ENCODE data around the gene CAPZB. TPM values are rescaled to one million over a fixed set of nuclear protein-coding genes. Genes with fewer than 3 reads are reported as not detected.

The CAPZB gene
- total and polyA plus RNA-seq, 2 of the 4 experiments (the other 2 are of a cell fraction), result 216 to 304 TPM

DNA sequence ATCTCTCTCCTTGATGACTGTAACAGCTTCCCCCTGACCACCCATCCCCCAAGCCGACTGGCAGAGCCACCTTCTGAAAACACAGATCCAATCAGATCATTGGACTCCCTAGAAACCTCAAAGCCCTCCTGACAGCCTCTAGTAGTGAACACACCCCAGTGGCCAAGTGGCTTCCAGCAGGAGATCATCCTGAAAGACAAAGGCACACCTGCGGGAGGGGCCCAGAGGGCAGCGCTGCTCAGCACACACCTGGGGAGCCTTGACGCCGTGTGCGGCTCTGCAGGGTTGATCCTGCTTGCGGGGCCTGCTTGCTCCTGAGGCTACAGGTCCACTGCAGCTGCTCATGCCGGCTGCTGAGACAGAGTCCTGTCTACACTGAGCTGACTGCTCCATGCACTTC is 131.7 kb downstream of the CAPZB start:
- Histone ChIP-seq H2BK120ac (ENCODE audit: low read depth, low read length) (no peak overlapping the region), H2BK20ac (ENCODE audit: low read depth, low read length) (no peak overlapping the region), H3K79me1 (ENCODE audit: low read depth in 1 of 2, low read length in 2 of 2) (peaks cover 29 to 67% of the 10 kb centered on the region in 2 experiments), H3K4me3 (ENCODE audit: insufficient read depth, low read depth, low read length) (no peak overlapping the region), H3K23ac (ENCODE audit: low read depth, low read length) (no peak overlapping the region), H4K8ac (ENCODE audit: low read depth in 2 of 2, low read length in 2 of 2) (no peak overlapping the region), H4K20me1 (ENCODE audit: insufficient read depth, low read length) (peaks cover 43% of the 10 kb centered on the region), H3K4ac (ENCODE audit: low read depth, low read length) (no peak overlapping the region), H3K18ac (ENCODE audit: low read depth, low read length) (no peak overlapping the region), H3K4me1 (ENCODE audit: control insufficient read depth, insufficient read depth, low read length) (peaks cover 2% of the 10 kb centered on the region; the same call in 1 of the 2 replicates), H3K36me3 (ENCODE audit: control insufficient read depth, insufficient read depth, low read length) (peaks cover 76% of the 10 kb centered on the region), H3K4me2 (ENCODE audit: low read depth, low read length) (no peak overlapping the region), H4K5ac (ENCODE audit: low read depth, low read length) (no peak overlapping the region), H2BK15ac (ENCODE audit: low read depth, low read length) (no peak overlapping the region), H3K56ac (ENCODE audit: extremely low read depth, insufficient read depth, low read length) (no peak overlapping the region), H3K14ac (replicated peaks; ENCODE audit: low read depth, low read length) (no peak overlapping the region), H3K27ac (ENCODE audit: insufficient read depth, low read length) (no peak overlapping the region), H3K27me3 (ENCODE audit: control insufficient read depth, insufficient read depth, low read length) (no peaks in the 10 kb centered on the region), H4K91ac (ENCODE audit: insufficient read depth, low read depth, low read length) (no peak overlapping the region), H3K9me3 (ENCODE audit: control insufficient read depth, insufficient read depth, low read length) (no peaks in the 10 kb centered on the region), H2BK5ac (ENCODE audit: low read depth, low read length, poor library complexity, severe bottlenecking) (no peak overlapping the region), H2AK5ac (ENCODE audit: low read depth, low read length) (no peak overlapping the region), H2AK9ac (replicated peaks; ENCODE audit: low read depth, low read length, poor library complexity) (no peak overlapping the region), H3K9ac (ENCODE audit: low read depth, low read length) (no peak overlapping the region), H2AFZ (replicated peaks; ENCODE audit: low read length, poor library complexity) (no peak overlapping the region), H3K9me1 (ENCODE audit: insufficient read depth, low read length) (no peaks in the 10 kb centered on the region)
- TF ChIP-seq CHD1 (IDR thresholded peaks at IDR 0.05; ENCODE audit: low read depth, low read length) (no peak), MAZ (IDR thresholded peaks at IDR 0.05; ENCODE audit: borderline replicate concordance, low read depth, low read length) (no peak), BHLHE40 (IDR thresholded peaks at IDR 0.05; ENCODE audit: low read depth, low read length) (no peak), POLR2A (IDR thresholded peaks at IDR 0.05; ENCODE audit: low read depth, low read length) (no peak), SMC3 (IDR thresholded peaks at IDR 0.05; ENCODE audit: low read depth, low read length) (no peak), CEBPB (IDR thresholded peaks at IDR 0.05; ENCODE audit: low read depth, low read length) (no peak), MAFK (IDR thresholded peaks at IDR 0.05; ENCODE audit: low read depth, low read length) (no peak), NFE2L2 (IDR thresholded peaks at IDR 0.05; ENCODE audit: low read depth, low read length) (no peak), FOS (IDR thresholded peaks at IDR 0.05; ENCODE audit: low read depth, low read length) (no peak), RFX5 (IDR thresholded peaks at IDR 0.05; ENCODE audit: low read depth, low read length) (no peak), MXI1 (IDR thresholded peaks at IDR 0.05; ENCODE audit: borderline replicate concordance, low read depth, low read length) (no peak), USF2 (IDR thresholded peaks at IDR 0.05; ENCODE audit: low read depth, low read length) (no peak), RAD21 (IDR thresholded peaks at IDR 0.05; ENCODE audit: low read length) (no peak), RCOR1 (IDR thresholded peaks at IDR 0.05; ENCODE audit: insufficient replicate concordance, low read length) (no peak)
- TF ChIP-seq, protein P1, sequence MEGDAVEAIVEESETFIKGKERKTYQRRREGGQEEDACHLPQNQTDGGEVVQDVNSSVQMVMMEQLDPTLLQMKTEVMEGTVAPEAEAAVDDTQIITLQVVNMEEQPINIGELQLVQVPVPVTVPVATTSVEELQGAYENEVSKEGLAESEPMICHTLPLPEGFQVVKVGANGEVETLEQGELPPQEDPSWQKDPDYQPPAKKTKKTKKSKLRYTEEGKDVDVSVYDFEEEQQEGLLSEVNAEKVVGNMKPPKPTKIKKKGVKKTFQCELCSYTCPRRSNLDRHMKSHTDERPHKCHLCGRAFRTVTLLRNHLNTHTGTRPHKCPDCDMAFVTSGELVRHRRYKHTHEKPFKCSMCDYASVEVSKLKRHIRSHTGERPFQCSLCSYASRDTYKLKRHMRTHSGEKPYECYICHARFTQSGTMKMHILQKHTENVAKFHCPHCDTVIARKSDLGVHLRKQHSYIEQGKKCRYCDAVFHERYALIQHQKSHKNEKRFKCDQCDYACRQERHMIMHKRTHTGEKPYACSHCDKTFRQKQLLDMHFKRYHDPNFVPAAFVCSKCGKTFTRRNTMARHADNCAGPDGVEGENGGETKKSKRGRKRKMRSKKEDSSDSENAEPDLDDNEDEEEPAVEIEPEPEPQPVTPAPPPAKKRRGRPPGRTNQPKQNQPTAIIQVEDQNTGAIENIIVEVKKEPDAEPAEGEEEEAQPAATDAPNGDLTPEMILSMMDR (conservative IDR thresholded peaks at IDR 0.05; ENCODE audit: low read depth, low read length), result no peak
- TF ChIP-seq, protein P2, sequence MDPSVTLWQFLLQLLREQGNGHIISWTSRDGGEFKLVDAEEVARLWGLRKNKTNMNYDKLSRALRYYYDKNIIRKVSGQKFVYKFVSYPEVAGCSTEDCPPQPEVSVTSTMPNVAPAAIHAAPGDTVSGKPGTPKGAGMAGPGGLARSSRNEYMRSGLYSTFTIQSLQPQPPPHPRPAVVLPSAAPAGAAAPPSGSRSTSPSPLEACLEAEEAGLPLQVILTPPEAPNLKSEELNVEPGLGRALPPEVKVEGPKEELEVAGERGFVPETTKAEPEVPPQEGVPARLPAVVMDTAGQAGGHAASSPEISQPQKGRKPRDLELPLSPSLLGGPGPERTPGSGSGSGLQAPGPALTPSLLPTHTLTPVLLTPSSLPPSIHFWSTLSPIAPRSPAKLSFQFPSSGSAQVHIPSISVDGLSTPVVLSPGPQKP (IDR thresholded peaks at IDR 0.05; ENCODE audit: borderline replicate concordance, low read depth, low read length), result no peak
- ChIA-PET POLR2A (ENCODE audit: unreplicated experiment) (interaction anchor here (0.5 kb wide), 1 partner anchor 20 kb away, joined by 3 read pairs; no protein-coding TSS in a partner anchor), CTCF (no interaction called here)
- ATAC-seq (ENCODE audit: low read depth), result no peak
- intact Hi-C loops (cut with micrococcal nuclease) (no loop called here), in situ Hi-C loops (cut with MboI; ENCODE audit: low sequenced_read_pairs) (no loop called here), dilution Hi-C loops (cut with HindIII; ENCODE audit: low sequenced_read_pairs, unreplicated experiment) (no loop called here)
- no peak for DNase-seq
- no TSS peak for BruUV-seq (replicated peaks)
- WGBS, 2 experiments (ENCODE audit: extremely low coverage in 2 of 2, insufficient read length in 1 of 2), result 83% methylated on average over 4 of the region's 8 CpGs; no CpG with 5 or more reads in 1 of the 2 experiments
